NT2/D1 (cell line): ENCODE data around the gene PSMC4.

Experiments used
- YY1 ChIP-seq: IDR thresholded peaks from 2 replicates; pipeline ENCODE4 v1.6.1; 2011; ENCODE audit not compliant: insufficient read length, insufficient read depth
- ZNF274 ChIP-seq: IDR thresholded peaks from 2 replicates; pipeline ENCODE4 v1.6.1; 2011; ENCODE audit warnings: mild to moderate bottlenecking, low read depth, low read length

DNA sequence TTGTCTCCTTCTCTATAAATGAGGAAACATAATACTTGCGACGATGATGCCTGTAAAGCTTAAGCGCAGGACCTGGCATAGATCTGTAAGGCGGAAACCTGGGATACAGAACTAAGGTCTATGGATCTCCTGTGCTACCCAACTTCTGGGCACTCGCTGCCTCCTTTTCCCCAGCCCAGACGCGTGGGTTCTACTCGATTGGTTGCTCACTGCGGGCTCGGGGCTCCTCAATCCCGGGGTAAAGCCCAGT, 615 bp upstream of the PSMC4 start:
- TF ChIP-seq ZNF274 (no peak), YY1 (no peak)
